HEK293T (cell line): ENCODE measurements around the gene BET1.

ENCODE experiments used
- CTCF ChIA-PET: fragments of 350-600 bp; formaldehyde crosslinking; extraction: SDS; loops from one replicate; lab custom pipeline; 2021; ENCODE audit warnings: antibody characterized with exemption, inconsistent platforms; lab: Yijun Ruan, JAX
- POLR2A ChIA-PET: fragments of 350-600 bp; formaldehyde crosslinking; extraction: SDS; loops from one replicate; lab custom pipeline; 2020; ENCODE audit warnings: antibody characterized with exemption, inconsistent platforms; lab: Yijun Ruan, JAX
- DNase-seq: peaks from one replicate; pipeline ENCODE4 v3.0.0; 2012; ENCODE audit warnings: mixed read lengths; ENCODE audit errors: extremely low spot score
- ARNT ChIP-seq: fragments of 450-650 bp; IDR thresholded peaks from 2 replicates; pipeline ENCODE4 v1.6.1; 2017; ENCODE audit warnings: mild to moderate bottlenecking
- BHLHE40 ChIP-seq: fragments of 450-650 bp; IDR thresholded peaks from 2 replicates; pipeline ENCODE4 v1.6.1; 2016; ENCODE audit warnings: mild to moderate bottlenecking, moderate library complexity, borderline replicate concordance
- CTBP1 ChIP-seq: fragments of 450-650 bp; IDR thresholded peaks from 2 replicates; pipeline ENCODE4 v1.6.1; 2016; ENCODE audit warnings: borderline replicate concordance
- ELF4 ChIP-seq: fragments of 450-650 bp; IDR thresholded peaks from 2 replicates; pipeline ENCODE4 v1.6.1; 2017; ENCODE audit warnings: antibody characterized with exemption
- FOXA1 ChIP-seq: fragments of 450-650 bp; IDR thresholded peaks from 2 replicates; pipeline ENCODE4 v1.6.1; 2016; ENCODE audit warnings: mild to moderate bottlenecking
- FOXK2 ChIP-seq: fragments of 450-650 bp; IDR thresholded peaks from 2 replicates; pipeline ENCODE4 v1.6.1; 2016; ENCODE audit warnings: mild to moderate bottlenecking
- FOXM1 ChIP-seq: fragments of 450-650 bp; IDR thresholded peaks from 2 replicates; pipeline ENCODE4 v1.6.1; 2017; ENCODE audit warnings: mild to moderate bottlenecking, borderline replicate concordance
- HDGF ChIP-seq: fragments of 450-650 bp; IDR thresholded peaks from 2 replicates; pipeline ENCODE4 v1.6.1; 2017; ENCODE audit warnings: antibody characterized with exemption, borderline replicate concordance
- L3MBTL2 ChIP-seq: fragments of 450-650 bp; conservative IDR thresholded peaks from 2 replicates; pipeline ENCODE4 v1.6.1; 2016; ENCODE audit warnings: mild to moderate bottlenecking
- LEF1 ChIP-seq: fragments of 450-650 bp; IDR thresholded peaks from 2 replicates; pipeline ENCODE4 v1.6.1; 2017; ENCODE audit warnings: mild to moderate bottlenecking, borderline replicate concordance
- NFRKB ChIP-seq: fragments of 450-650 bp; IDR thresholded peaks from 2 replicates; pipeline ENCODE4 v1.6.1; 2016; ENCODE audit warnings: mild to moderate bottlenecking, moderate library complexity
- PKNOX1 ChIP-seq: fragments of 450-650 bp; IDR thresholded peaks from 2 replicates; pipeline ENCODE4 v1.6.1; 2016
- SP1 ChIP-seq: fragments of 450-650 bp; IDR thresholded peaks from 2 replicates; pipeline ENCODE4 v1.6.1; 2017
- SUZ12 ChIP-seq: fragments of 450-650 bp; IDR thresholded peaks from 2 replicates; pipeline ENCODE4 v1.6.1; 2016; ENCODE audit warnings: mild to moderate bottlenecking
- TARDBP ChIP-seq: fragments of 450-650 bp; IDR thresholded peaks from 2 replicates; pipeline ENCODE4 v1.6.1; 2016
- ZNF384 ChIP-seq: fragments of 450-650 bp; IDR thresholded peaks from 2 replicates; pipeline ENCODE4 v1.6.1; 2016

BET1 gene

GRCh38 chr7:93968911-93969620, 35.1 kb downstream of the BET1 start:
- no peak for DNase-seq
- no peak for TF ChIP-seq FOXM1
- TF ChIP-seq BHLHE40 = no peak
- TF ChIP-seq ZNF384 = no peak
- no peak for TF ChIP-seq CTBP1
- TF ChIP-seq L3MBTL2 = no peak
- no peak for TF ChIP-seq FOXA1
- TF ChIP-seq ARNT = no peak
- no peak for TF ChIP-seq TARDBP
- TF ChIP-seq ELF4 = no peak
- no peak for TF ChIP-seq FOXK2
- TF ChIP-seq SP1 = no peak
- TF ChIP-seq SUZ12 = no peak
- no peak for TF ChIP-seq NFRKB
- no peak for TF ChIP-seq PKNOX1
- TF ChIP-seq HDGF = no peak
- TF ChIP-seq LEF1 = no peak
- POLR2A ChIA-PET = no interaction called here
- CTCF ChIA-PET = no interaction called here

- DNase-seq = no peak
- no peak for TF ChIP-seq ZNF384
- TF ChIP-seq FOXM1 = no peak
- TF ChIP-seq SUZ12 = no peak
- TF ChIP-seq FOXA1 = no peak
- TF ChIP-seq ARNT = no peak
- no peak for TF ChIP-seq TARDBP
- CTCF ChIA-PET = no interaction called here
- POLR2A ChIA-PET = no interaction called here
Observed at GRCh38 chr7:93964813-93965212, 39.3 kb downstream of the BET1 start.

- CTCF ChIA-PET = no interaction called here
- POLR2A ChIA-PET = no interaction called here
- no peak for DNase-seq
- no peak for TF ChIP-seq BHLHE40
- no peak for TF ChIP-seq L3MBTL2
- TF ChIP-seq FOXK2 = no peak
- TF ChIP-seq SUZ12 = no peak
- no peak for TF ChIP-seq ZNF384
- TF ChIP-seq FOXM1 = no peak
- TF ChIP-seq TARDBP = no peak
- no peak for TF ChIP-seq NFRKB
- no peak for TF ChIP-seq PKNOX1
- TF ChIP-seq LEF1 = no peak
- TF ChIP-seq FOXA1 = no peak
- TF ChIP-seq ARNT = no peak
- no peak for TF ChIP-seq HDGF
- TF ChIP-seq SP1 = no peak
- no peak for TF ChIP-seq CTBP1
- TF ChIP-seq ELF4 = no peak
Observed at GRCh38 chr7:93964262-93964661, 39.9 kb downstream of the BET1 start.

GRCh38 chr7:93960986-93961385, 43.2 kb downstream of the BET1 start:
- CTCF ChIA-PET = no interaction called here

GRCh38 chr7:93958651-93959050, 45.5 kb downstream of the BET1 start:
- ChIA-PET CTCF (no interaction called here), POLR2A (no interaction called here)
- DNase-seq = no peak
- TF ChIP-seq SP1 = no peak
- no peak for TF ChIP-seq ARNT
- no peak for TF ChIP-seq BHLHE40
- TF ChIP-seq HDGF = no peak
- no peak for TF ChIP-seq CTBP1
- TF ChIP-seq FOXK2 = no peak
- no peak for TF ChIP-seq FOXM1
- TF ChIP-seq ELF4 = no peak
- no peak for TF ChIP-seq SUZ12

More at GRCh38 chr7:93960986-93961385, 43.2 kb downstream of the BET1 start:
- DNase-seq = no peak
- POLR2A ChIA-PET = no interaction called here
- TF ChIP-seq TARDBP = no peak

GRCh38 chr7:93958216-93958615, 45.9 kb downstream of the BET1 start:
- ChIA-PET POLR2A (no interaction called here), CTCF (no interaction called here)
- TF ChIP-seq L3MBTL2 (no peak), HDGF (no peak), CTBP1 (no peak), NFRKB (no peak), ARNT (no peak)
- DNase-seq = no peak

- no peak for DNase-seq
- POLR2A ChIA-PET = no interaction called here
- no peak for TF ChIP-seq FOXA1
- no peak for TF ChIP-seq BHLHE40
- no peak for TF ChIP-seq FOXK2
- no peak for TF ChIP-seq ARNT
- CTCF ChIA-PET = no interaction called here
Observed at GRCh38 chr7:93957767-93958166, 46.4 kb downstream of the BET1 start.
